ENCODE data around the gene CPNE7. TPM values are rescaled to one million over a fixed set of nuclear protein-coding genes. Genes with fewer than 3 reads are reported as not detected.
A peak's percentile ranks its signal among the peaks of the same experiment; 100 is the strongest.

Gene CPNE7
- total and polyA plus RNA-seq, 2 of the 13 experiments (the other 11 are each of a cell fraction or from before 2014, with no cell fraction given): 0.59 TPM; not detected in 1

DNA sequence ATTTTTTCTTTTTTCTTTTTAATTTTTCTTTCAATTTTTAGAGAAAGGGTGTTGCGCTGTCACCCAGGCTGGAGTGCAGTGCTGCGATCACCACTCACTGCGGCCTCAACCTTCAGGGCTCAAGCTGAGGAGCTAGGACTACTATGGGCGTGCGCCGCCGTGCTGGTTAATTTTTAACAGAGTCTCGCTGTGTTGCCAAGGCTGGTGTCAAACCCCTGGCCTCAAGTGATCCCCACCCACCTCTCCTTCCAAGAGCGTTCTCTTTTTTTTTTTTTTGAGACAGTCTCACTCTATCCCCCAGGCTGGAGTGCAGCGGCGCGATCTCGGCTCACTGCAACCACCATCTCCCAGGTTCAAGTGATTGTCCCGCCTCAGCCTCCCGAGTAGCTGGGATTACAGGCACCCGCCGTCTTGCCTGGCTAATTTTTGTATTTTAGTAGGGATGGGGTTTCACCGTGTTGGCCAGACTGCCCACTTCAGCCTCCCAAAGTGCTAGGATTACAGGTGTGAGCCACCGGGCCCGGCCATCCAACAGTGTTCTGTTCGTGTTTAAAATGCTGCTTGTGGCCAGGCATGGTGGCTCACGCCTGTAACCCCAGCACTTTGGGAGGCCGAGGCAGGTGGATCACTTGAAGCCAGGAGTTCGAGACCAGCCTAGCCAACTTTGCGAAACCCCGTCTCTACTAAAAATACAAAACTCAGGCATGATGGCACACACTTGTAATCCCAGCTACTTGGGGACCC is 29.6 kb upstream of the CPNE7 start (continued):
- TF ChIP-seq, protein P1, sequence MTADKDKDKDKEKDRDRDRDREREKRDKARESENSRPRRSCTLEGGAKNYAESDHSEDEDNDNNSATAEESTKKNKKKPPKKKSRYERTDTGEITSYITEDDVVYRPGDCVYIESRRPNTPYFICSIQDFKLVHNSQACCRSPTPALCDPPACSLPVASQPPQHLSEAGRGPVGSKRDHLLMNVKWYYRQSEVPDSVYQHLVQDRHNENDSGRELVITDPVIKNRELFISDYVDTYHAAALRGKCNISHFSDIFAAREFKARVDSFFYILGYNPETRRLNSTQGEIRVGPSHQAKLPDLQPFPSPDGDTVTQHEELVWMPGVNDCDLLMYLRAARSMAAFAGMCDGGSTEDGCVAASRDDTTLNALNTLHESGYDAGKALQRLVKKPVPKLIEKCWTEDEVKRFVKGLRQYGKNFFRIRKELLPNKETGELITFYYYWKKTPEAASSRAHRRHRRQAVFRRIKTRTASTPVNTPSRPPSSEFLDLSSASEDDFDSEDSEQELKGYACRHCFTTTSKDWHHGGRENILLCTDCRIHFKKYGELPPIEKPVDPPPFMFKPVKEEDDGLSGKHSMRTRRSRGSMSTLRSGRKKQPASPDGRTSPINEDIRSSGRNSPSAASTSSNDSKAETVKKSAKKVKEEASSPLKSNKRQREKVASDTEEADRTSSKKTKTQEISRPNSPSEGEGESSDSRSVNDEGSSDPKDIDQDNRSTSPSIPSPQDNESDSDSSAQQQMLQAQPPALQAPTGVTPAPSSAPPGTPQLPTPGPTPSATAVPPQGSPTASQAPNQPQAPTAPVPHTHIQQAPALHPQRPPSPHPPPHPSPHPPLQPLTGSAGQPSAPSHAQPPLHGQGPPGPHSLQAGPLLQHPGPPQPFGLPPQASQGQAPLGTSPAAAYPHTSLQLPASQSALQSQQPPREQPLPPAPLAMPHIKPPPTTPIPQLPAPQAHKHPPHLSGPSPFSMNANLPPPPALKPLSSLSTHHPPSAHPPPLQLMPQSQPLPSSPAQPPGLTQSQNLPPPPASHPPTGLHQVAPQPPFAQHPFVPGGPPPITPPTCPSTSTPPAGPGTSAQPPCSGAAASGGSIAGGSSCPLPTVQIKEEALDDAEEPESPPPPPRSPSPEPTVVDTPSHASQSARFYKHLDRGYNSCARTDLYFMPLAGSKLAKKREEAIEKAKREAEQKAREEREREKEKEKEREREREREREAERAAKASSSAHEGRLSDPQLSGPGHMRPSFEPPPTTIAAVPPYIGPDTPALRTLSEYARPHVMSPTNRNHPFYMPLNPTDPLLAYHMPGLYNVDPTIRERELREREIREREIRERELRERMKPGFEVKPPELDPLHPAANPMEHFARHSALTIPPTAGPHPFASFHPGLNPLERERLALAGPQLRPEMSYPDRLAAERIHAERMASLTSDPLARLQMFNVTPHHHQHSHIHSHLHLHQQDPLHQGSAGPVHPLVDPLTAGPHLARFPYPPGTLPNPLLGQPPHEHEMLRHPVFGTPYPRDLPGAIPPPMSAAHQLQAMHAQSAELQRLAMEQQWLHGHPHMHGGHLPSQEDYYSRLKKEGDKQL (CRISPR knock-in tag; IDR thresholded peaks at IDR 0.05; ENCODE audit: low read depth): peak; percentile 19; the same call in 1 of the 2 replicates
- TF ChIP-seq MEF2D (CRISPR knock-in tag; IDR thresholded peaks at IDR 0.05) (0 out of 2 replicates have a peak, but pooled peaks have one; percentile 37), ZNF550 (CRISPR knock-in tag; IDR thresholded peaks at IDR 0.05; ENCODE audit: borderline replicate concordance) (peak; percentile 27; the same call in 1 of the 2 replicates), ZNF460 (CRISPR knock-in tag; IDR thresholded peaks at IDR 0.05; ENCODE audit: borderline replicate concordance) (peak; percentile 62; the same call in 1 of the 2 replicates), ZNF225 (CRISPR knock-in tag; IDR thresholded peaks at IDR 0.05) (peak; percentile 16), FOXP1 (IDR thresholded peaks at IDR 0.05) (no peak), FOXP1 (CRISPR knock-in tag; IDR thresholded peaks at IDR 0.05) (peak; percentile 27; the same call in 1 of the 2 replicates), ZMYM4 (CRISPR knock-in tag; IDR thresholded peaks at IDR 0.05) (peak; percentile 33; the same call in 1 of the 2 replicates), HDAC2 (CRISPR knock-in tag; IDR thresholded peaks at IDR 0.05) (no peak), BORCS8-MEF2B (CRISPR knock-in tag; IDR thresholded peaks at IDR 0.05) (0 out of 2 replicates have a peak, but pooled peaks have one; percentile 11), DPF2 (CRISPR knock-in tag; IDR thresholded peaks at IDR 0.05; ENCODE audit: borderline replicate concordance, low read depth) (peak; percentile 21; the same call in 1 of the 2 replicates), POLR2A (IDR thresholded peaks at IDR 0.05; ENCODE audit: insufficient read depth in 1 of 2, low read depth in 2 of 2, low read length in 2 of 2) (peak; percentile 36 to 59; a peak in 3 of 4 replicates), TOE1 (CRISPR knock-in tag; IDR thresholded peaks at IDR 0.05) (no peak; the same call in 1 of the 2 replicates), MXI1 (IDR thresholded peaks at IDR 0.05; ENCODE audit: borderline replicate concordance, low read depth, low read length) (peak; percentile 79; the same call in 2 of the 3 replicates), XRCC5 (optimal IDR thresholded peaks at IDR 0.05; ENCODE audit: low read length) (no peak), ZNF496 (CRISPR knock-in tag; IDR thresholded peaks at IDR 0.05; ENCODE audit: insufficient replicate concordance) (no peak), NFATC3 (CRISPR knock-in tag; IDR thresholded peaks at IDR 0.05) (no peak), ZNF720 (CRISPR knock-in tag; IDR thresholded peaks at IDR 0.05) (no peak)
- TF ChIP-seq, protein P2, sequence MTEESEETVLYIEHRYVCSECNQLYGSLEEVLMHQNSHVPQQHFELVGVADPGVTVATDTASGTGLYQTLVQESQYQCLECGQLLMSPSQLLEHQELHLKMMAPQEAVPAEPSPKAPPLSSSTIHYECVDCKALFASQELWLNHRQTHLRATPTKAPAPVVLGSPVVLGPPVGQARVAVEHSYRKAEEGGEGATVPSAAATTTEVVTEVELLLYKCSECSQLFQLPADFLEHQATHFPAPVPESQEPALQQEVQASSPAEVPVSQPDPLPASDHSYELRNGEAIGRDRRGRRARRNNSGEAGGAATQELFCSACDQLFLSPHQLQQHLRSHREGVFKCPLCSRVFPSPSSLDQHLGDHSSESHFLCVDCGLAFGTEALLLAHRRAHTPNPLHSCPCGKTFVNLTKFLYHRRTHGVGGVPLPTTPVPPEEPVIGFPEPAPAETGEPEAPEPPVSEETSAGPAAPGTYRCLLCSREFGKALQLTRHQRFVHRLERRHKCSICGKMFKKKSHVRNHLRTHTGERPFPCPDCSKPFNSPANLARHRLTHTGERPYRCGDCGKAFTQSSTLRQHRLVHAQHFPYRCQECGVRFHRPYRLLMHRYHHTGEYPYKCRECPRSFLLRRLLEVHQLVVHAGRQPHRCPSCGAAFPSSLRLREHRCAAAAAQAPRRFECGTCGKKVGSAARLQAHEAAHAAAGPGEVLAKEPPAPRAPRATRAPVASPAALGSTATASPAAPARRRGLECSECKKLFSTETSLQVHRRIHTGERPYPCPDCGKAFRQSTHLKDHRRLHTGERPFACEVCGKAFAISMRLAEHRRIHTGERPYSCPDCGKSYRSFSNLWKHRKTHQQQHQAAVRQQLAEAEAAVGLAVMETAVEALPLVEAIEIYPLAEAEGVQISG (CRISPR knock-in tag; IDR thresholded peaks at IDR 0.05): peak; percentile 36; the same call in 1 of the 2 replicates
- TF ChIP-seq, protein P3, sequence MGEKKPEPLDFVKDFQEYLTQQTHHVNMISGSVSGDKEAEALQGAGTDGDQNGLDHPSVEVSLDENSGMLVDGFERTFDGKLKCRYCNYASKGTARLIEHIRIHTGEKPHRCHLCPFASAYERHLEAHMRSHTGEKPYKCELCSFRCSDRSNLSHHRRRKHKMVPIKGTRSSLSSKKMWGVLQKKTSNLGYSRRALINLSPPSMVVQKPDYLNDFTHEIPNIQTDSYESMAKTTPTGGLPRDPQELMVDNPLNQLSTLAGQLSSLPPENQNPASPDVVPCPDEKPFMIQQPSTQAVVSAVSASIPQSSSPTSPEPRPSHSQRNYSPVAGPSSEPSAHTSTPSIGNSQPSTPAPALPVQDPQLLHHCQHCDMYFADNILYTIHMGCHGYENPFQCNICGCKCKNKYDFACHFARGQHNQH (CRISPR knock-in tag; IDR thresholded peaks at IDR 0.05): peak; percentile 59; the same call in 1 of the 2 replicates

All from HepG2 (cell line).